H1 (cell line): ENCODE measurements around the gene CLPX.

ENCODE experiments used
- EGR1 ChIP-seq: IDR thresholded peaks from 2 replicates; pipeline ENCODE4 v1.6.1; 2011; ENCODE audit warnings: low read depth, low read length, borderline replicate concordance
- KDM1A ChIP-seq: fragments of 200-600, 300-600 bp; sonication (generic); IDR thresholded peaks from 2 replicates; pipeline ENCODE4 v1.7.1; 2016; ENCODE audit warnings: mild to moderate bottlenecking, low read length, borderline replicate concordance
- SP1 ChIP-seq: IDR thresholded peaks from 2 replicates; pipeline ENCODE4 v1.6.1; 2011; ENCODE audit warnings: low read depth, low read length
- YY1 ChIP-seq: IDR thresholded peaks from 2 replicates; pipeline ENCODE4 v1.6.1; 2011; ENCODE audit warnings: low read depth, mild to moderate bottlenecking, low read length
- TF ChIP-seq, protein P1 (sequence below): IDR thresholded peaks from 2 replicates; pipeline ENCODE4 v1.6.1; 2011; ENCODE audit warnings: low read depth, mild to moderate bottlenecking, low read length; ENCODE audit not compliant: insufficient read depth

DNA sequence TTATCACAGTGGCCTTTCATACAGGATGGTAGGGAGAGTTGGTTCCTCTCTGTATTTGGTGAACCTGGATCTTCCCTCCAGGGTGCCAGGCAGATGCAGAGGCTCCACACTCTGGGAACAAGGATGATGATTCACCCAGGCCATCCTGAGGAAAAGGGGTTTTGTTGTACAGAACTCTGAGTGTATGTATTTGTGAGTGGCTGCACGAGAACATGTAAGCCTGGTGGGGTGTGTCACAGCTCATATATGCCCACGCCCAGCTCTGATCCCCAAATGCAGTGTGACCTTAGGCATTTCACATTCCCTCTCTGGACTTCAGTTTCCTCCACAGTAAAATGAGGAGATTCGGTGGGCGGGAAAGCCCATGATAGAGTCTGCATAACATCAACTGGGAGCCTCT is 37.7 kb upstream of the CLPX start:
- TF ChIP-seq YY1 (no peak), SP1 (no peak), KDM1A (no peak), EGR1 (no peak)
- TF ChIP-seq, protein P1, sequence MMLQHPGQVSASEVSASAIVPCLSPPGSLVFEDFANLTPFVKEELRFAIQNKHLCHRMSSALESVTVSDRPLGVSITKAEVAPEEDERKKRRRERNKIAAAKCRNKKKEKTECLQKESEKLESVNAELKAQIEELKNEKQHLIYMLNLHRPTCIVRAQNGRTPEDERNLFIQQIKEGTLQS, result no peak
